ENCODE results near the gene STARD3.

The STARD3 gene

GRCh38 chr17:39711851-39712250, 74.9 kb downstream of the STARD3 start:
- Histone ChIP-seq H3K4me1 (peaks cover 7% of the 10 kb centered on the region), H3K9ac (no peak overlapping the region), H3K4me3 (ENCODE audit: low read depth, low read length) (no peak overlapping the region), H3K79me2 (no peaks in the 10 kb centered on the region), H3K27ac (no peak overlapping the region), H3K27me3 (ENCODE audit: control insufficient read depth, insufficient read depth, low read length) (no peaks in the 10 kb centered on the region), H3K9me3 (ENCODE audit: control insufficient read depth, low read length) (no peaks in the 10 kb centered on the region), H3K4me2 (ENCODE audit: low read length) (no peak overlapping the region), H3K36me3 (ENCODE audit: control insufficient read depth, insufficient read depth, low read length) (no peaks in the 10 kb centered on the region), H2AFZ (no peak overlapping the region)
- no peak for TF ChIP-seq CTCF (IDR thresholded peaks at IDR 0.05)
